Measurements from ENCODE around the gene APOL6. TPM values are rescaled to one million over a fixed set of nuclear protein-coding genes. Genes with fewer than 3 reads are reported as not detected.

The APOL6 gene, protein sequence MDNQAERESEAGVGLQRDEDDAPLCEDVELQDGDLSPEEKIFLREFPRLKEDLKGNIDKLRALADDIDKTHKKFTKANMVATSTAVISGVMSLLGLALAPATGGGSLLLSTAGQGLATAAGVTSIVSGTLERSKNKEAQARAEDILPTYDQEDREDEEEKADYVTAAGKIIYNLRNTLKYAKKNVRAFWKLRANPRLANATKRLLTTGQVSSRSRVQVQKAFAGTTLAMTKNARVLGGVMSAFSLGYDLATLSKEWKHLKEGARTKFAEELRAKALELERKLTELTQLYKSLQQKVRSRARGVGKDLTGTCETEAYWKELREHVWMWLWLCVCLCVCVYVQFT
- total RNA-seq (2014; rRNA removed; shearing (Covaris generic); ENCODE audit: low replicate concordance) = 0.11 and 0.37 TPM in 2 replicates

DNA sequence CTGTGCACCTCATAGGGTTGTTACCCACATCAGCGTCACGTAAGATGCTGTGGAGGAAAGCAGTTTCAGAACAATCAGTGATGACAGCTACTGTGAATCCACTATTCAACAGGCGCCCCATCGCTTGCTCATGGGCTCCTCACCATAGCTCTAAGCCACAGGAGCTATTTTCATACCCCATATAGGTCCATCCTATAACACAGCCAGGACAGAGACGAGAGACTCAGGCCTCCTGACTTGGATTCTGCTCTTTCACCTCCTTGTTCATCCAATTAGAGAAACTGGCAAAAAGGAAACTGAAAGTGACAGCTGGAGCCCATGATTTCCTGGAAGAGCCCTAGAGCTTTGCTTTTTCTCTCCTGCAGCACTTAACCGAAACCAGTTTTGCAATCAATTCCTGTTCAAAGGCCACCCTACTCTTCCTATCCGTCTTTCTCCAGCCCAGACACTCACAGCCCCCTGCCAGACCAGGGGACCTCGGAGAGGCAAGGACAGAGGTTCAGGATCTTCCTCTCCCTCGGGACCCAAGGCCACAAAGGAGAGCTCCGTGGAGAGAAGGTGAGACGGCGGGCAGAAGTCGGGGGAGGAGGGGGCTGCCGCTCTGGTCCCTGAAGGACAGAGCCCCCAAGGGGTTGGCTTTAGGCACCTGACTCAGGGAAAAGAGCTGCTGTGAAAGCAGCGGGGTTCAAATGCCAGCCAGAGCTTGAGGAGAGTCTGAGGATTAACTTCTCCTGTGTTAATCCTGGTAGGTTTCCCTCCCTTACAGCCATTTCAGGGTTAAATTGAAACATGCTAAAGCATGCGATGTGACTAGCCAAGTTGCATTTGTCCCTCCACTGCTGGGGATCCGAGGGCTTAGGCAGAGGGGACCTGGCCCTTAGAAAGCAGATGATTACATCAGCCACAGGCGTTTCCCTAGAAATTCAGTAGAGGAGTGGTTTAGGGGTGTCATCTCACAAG is at the start of gene APOL6:
Gene APOL6, plus strand, starts transcription at position 381 of the 960 bp plus-strand sequence. CDS start 7,980 bp downstream, outside the sequence.
- Histone ChIP-seq H4K20me1 (ENCODE audit: insufficient read depth, low read depth, low read length) (no peaks in the 10 kb centered on the region), H3K4me2 (ENCODE audit: low read depth, low read length, poor library complexity, severe bottlenecking) (peak within 1 kb of the TSS; percentile 77), H3K27ac (ENCODE audit: low read length) (no peak within 1 kb of the TSS), H3K4me1 (ENCODE audit: low read length) (peaks cover 31% of the 10 kb centered on the region), H3K9me3 (ENCODE audit: low read length) (no peaks in the 10 kb centered on the region), H3K9me2 (replicated peaks; ENCODE audit: insufficient read depth, low read length) (no peaks in the 10 kb centered on the region), H2AFZ (ENCODE audit: low read length) (peak within 1 kb of the TSS; percentile 86; the same call in 1 of the 2 replicates), H3K9ac (ENCODE audit: low read length) (peak within 1 kb of the TSS; percentile 69), H3K36me3 (ENCODE audit: insufficient read depth, low read length) (no peaks in the 10 kb centered on the region), H3K27me3 (ENCODE audit: low read length) (no peaks in the 10 kb centered on the region), H3K4me3 (ENCODE audit: low read length) (peak within 1 kb of the TSS; percentile 69), H3K79me2 (ENCODE audit: low read length) (no peaks in the 10 kb centered on the region)
- peak; percentile 56 for DNase-seq

GRCh38 chr22:35599364-35599763 is 48.9 kb upstream of the APOL6 start:
- H3K4me1 ChIP-seq (ENCODE audit: low read length) = peaks cover 2% of the 10 kb centered on the region
- H3K27me3 ChIP-seq (ENCODE audit: low read length) = no peaks in the 10 kb centered on the region
- no peaks in the 10 kb centered on the region for H3K36me3 ChIP-seq (ENCODE audit: insufficient read depth, low read length)
- H3K4me2 ChIP-seq (ENCODE audit: low read depth, low read length, poor library complexity, severe bottlenecking) = no peak overlapping the region
- DNase-seq = no peak
- H4K20me1 ChIP-seq (ENCODE audit: insufficient read depth, low read depth, low read length) = no peaks in the 10 kb centered on the region
- no peak overlapping the region for H2AFZ ChIP-seq (ENCODE audit: low read length)
- no peaks in the 10 kb centered on the region for H3K79me2 ChIP-seq (ENCODE audit: low read length)
- no peaks in the 10 kb centered on the region for H3K9me2 ChIP-seq (replicated peaks; ENCODE audit: insufficient read depth, low read length)
- no peak overlapping the region for H3K9ac ChIP-seq (ENCODE audit: low read length)
- H3K9me3 ChIP-seq (ENCODE audit: low read length) = no peaks in the 10 kb centered on the region
- H3K27ac ChIP-seq (ENCODE audit: low read length) = no peak overlapping the region
- H3K4me3 ChIP-seq (ENCODE audit: low read length) = no peak overlapping the region

DNA sequence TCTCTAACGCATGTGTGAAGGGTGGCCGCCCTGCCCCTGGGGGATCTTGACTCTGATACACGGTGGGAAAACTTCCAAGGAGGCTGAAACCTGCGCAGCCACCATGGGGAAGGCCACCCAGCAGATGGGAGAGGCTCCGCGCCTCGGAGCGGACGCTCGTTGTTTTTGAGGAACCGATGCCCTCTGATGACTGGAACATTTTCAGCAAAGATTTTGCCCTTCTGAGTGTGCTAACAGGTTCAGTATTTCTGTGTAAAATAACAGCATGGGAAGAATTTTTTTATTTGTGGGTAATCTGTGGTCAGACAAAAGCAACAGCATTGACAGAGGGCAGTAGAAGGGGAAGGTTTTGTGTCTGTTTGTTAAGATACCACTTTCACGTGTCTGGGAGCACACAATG is 47.8 kb upstream of the APOL6 start:
- Histone ChIP-seq H3K4me2 (ENCODE audit: low read depth, low read length, poor library complexity, severe bottlenecking) (no peak overlapping the region), H3K9ac (ENCODE audit: low read length) (no peak overlapping the region), H3K79me2 (ENCODE audit: low read length) (no peaks in the 10 kb centered on the region), H2AFZ (ENCODE audit: low read length) (no peak overlapping the region), H3K27ac (ENCODE audit: low read length) (no peak overlapping the region), H3K4me3 (ENCODE audit: low read length) (no peak overlapping the region), H3K27me3 (ENCODE audit: low read length) (no peaks in the 10 kb centered on the region), H3K9me2 (replicated peaks; ENCODE audit: insufficient read depth, low read length) (no peaks in the 10 kb centered on the region), H3K9me3 (ENCODE audit: low read length) (no peaks in the 10 kb centered on the region), H4K20me1 (ENCODE audit: insufficient read depth, low read depth, low read length) (no peaks in the 10 kb centered on the region), H3K36me3 (ENCODE audit: insufficient read depth, low read length) (no peaks in the 10 kb centered on the region), H3K4me1 (ENCODE audit: low read length) (peaks cover 14% of the 10 kb centered on the region)
- no peak for DNase-seq

- no peaks in the 10 kb centered on the region for H3K36me3 ChIP-seq (ENCODE audit: insufficient read depth, low read length)
- H3K27ac ChIP-seq (ENCODE audit: low read length) = no peak overlapping the region
- H2AFZ ChIP-seq (ENCODE audit: low read length) = no peak overlapping the region
- no peaks in the 10 kb centered on the region for H3K9me2 ChIP-seq (replicated peaks; ENCODE audit: insufficient read depth, low read length)
- no peaks in the 10 kb centered on the region for H3K27me3 ChIP-seq (ENCODE audit: low read length)
- H3K4me2 ChIP-seq (ENCODE audit: low read depth, low read length, poor library complexity, severe bottlenecking) = no peak overlapping the region
- no peaks in the 10 kb centered on the region for H3K9me3 ChIP-seq (ENCODE audit: low read length)
- H3K4me3 ChIP-seq (ENCODE audit: low read length) = no peak overlapping the region
- H4K20me1 ChIP-seq (ENCODE audit: insufficient read depth, low read depth, low read length) = no peaks in the 10 kb centered on the region
- H3K4me1 ChIP-seq (ENCODE audit: low read length) = peaks cover 16% of the 10 kb centered on the region
- H3K9ac ChIP-seq (ENCODE audit: low read length) = no peak overlapping the region
- no peaks in the 10 kb centered on the region for H3K79me2 ChIP-seq (ENCODE audit: low read length)
- DNase-seq = no peak
These were observed 47.1 kb upstream of the APOL6 start for GRCh38 chr22:35601013-35601580.

- H3K79me2 ChIP-seq (ENCODE audit: low read length) = no peaks in the 10 kb centered on the region
- no peaks in the 10 kb centered on the region for H3K27me3 ChIP-seq (ENCODE audit: low read length)
- H4K20me1 ChIP-seq (ENCODE audit: insufficient read depth, low read depth, low read length) = no peaks in the 10 kb centered on the region
- H3K4me1 ChIP-seq (ENCODE audit: low read length) = peaks cover 16% of the 10 kb centered on the region
- H3K4me2 ChIP-seq (ENCODE audit: low read depth, low read length, poor library complexity, severe bottlenecking) = no peak overlapping the region
- H3K9ac ChIP-seq (ENCODE audit: low read length) = no peak overlapping the region
- no peaks in the 10 kb centered on the region for H3K9me3 ChIP-seq (ENCODE audit: low read length)
- H3K36me3 ChIP-seq (ENCODE audit: insufficient read depth, low read length) = no peaks in the 10 kb centered on the region
- DNase-seq = no peak
- H3K9me2 ChIP-seq (replicated peaks; ENCODE audit: insufficient read depth, low read length) = no peaks in the 10 kb centered on the region
- H2AFZ ChIP-seq (ENCODE audit: low read length) = no peak overlapping the region
- H3K4me3 ChIP-seq (ENCODE audit: low read length) = no peak overlapping the region
- H3K27ac ChIP-seq (ENCODE audit: low read length) = no peak overlapping the region
These were observed 46.3 kb upstream of the APOL6 start for GRCh38 chr22:35601743-35602615.

- no peaks in the 10 kb centered on the region for H3K36me3 ChIP-seq (ENCODE audit: insufficient read depth, low read length)
- no peaks in the 10 kb centered on the region for H3K9me2 ChIP-seq (replicated peaks; ENCODE audit: insufficient read depth, low read length)
- H3K27me3 ChIP-seq (ENCODE audit: low read length) = no peaks in the 10 kb centered on the region
- H2AFZ ChIP-seq (ENCODE audit: low read length) = no peak overlapping the region
- H3K9ac ChIP-seq (ENCODE audit: low read length) = no peak overlapping the region
- no peaks in the 10 kb centered on the region for H3K9me3 ChIP-seq (ENCODE audit: low read length)
- no peak for DNase-seq
- no peak overlapping the region for H3K4me3 ChIP-seq (ENCODE audit: low read length)
- H3K4me1 ChIP-seq (ENCODE audit: low read length) = peaks cover 16% of the 10 kb centered on the region
- no peaks in the 10 kb centered on the region for H4K20me1 ChIP-seq (ENCODE audit: insufficient read depth, low read depth, low read length)
- no peaks in the 10 kb centered on the region for H3K79me2 ChIP-seq (ENCODE audit: low read length)
- no peak overlapping the region for H3K27ac ChIP-seq (ENCODE audit: low read length)
- no peak overlapping the region for H3K4me2 ChIP-seq (ENCODE audit: low read depth, low read length, poor library complexity, severe bottlenecking)
These were observed 43.5 kb upstream of the APOL6 start for GRCh38 chr22:35604621-35605368.

GRCh38 chr22:35605369-35605680 is 42.9 kb upstream of the APOL6 start:
- no peaks in the 10 kb centered on the region for H3K27me3 ChIP-seq (ENCODE audit: low read length)
- no peak overlapping the region for H3K27ac ChIP-seq (ENCODE audit: low read length)
- H3K4me2 ChIP-seq (ENCODE audit: low read depth, low read length, poor library complexity, severe bottlenecking) = no peak overlapping the region
- no peaks in the 10 kb centered on the region for H3K79me2 ChIP-seq (ENCODE audit: low read length)
- H2AFZ ChIP-seq (ENCODE audit: low read length) = no peak overlapping the region
- DNase-seq = no peak
- H3K9ac ChIP-seq (ENCODE audit: low read length) = no peak overlapping the region
- H3K9me3 ChIP-seq (ENCODE audit: low read length) = no peaks in the 10 kb centered on the region
- peaks cover 16% of the 10 kb centered on the region for H3K4me1 ChIP-seq (ENCODE audit: low read length)
- H3K36me3 ChIP-seq (ENCODE audit: insufficient read depth, low read length) = no peaks in the 10 kb centered on the region
- H4K20me1 ChIP-seq (ENCODE audit: insufficient read depth, low read depth, low read length) = no peaks in the 10 kb centered on the region
- no peaks in the 10 kb centered on the region for H3K9me2 ChIP-seq (replicated peaks; ENCODE audit: insufficient read depth, low read length)
- H3K4me3 ChIP-seq (ENCODE audit: low read length) = no peak overlapping the region

Data from Karpas-422 (cell line).